HG02623 (cell line): Measurements from ENCODE around the gene MIDN.
A peak's percentile ranks its signal among the peaks of the same experiment; 100 is the strongest.
"Not testable (repeated sequence)": the region's sequence is repeated elsewhere in the genome, so short reads cannot be mapped to it uniquely, and the experiment has no call there.

Source experiments
- ATAC-seq: cut with Tn5 transposase; IDR thresholded peaks from one replicate; pipeline ENCODE4 v1.9.1; 2021; ENCODE audit warnings: moderate library complexity; ENCODE audit not compliant: unreplicated experiment

The MIDN gene

GRCh38 chr19:1245494-1246264 is 2.7 kb upstream of the MIDN start:
- no peak for ATAC-seq

GRCh38 chr19:1246265-1247087 is 1.9 kb upstream of the MIDN start:
- not testable (repeated sequence) for ATAC-seq

GRCh38 chr19:1247748-1248138 is 640 bp upstream of the MIDN start:
- ATAC-seq: no peak

- ATAC-seq: peak; percentile 24
Measured at GRCh38 chr19:1248786-1249297, 459 bp downstream of the MIDN start.

GRCh38 chr19:1249298-1249989 is 1.1 kb downstream of the MIDN start:
- peak; percentile 37 for ATAC-seq

- peak; percentile 1 for ATAC-seq
Measured at GRCh38 chr19:1249990-1250436, 1.6 kb downstream of the MIDN start.

- no peak for ATAC-seq
Measured at GRCh38 chr19:1250437-1251260, 2.3 kb downstream of the MIDN start.

GRCh38 chr19:1251330-1252220 is 3.2 kb downstream of the MIDN start:
- ATAC-seq: no peak

- no peak for ATAC-seq
Measured at GRCh38 chr19:1252221-1252820, 3.9 kb downstream of the MIDN start.

GRCh38 chr19:1252821-1253513 is 4.6 kb downstream of the MIDN start:
- ATAC-seq: no peak

- ATAC-seq: no peak
Measured at GRCh38 chr19:1253514-1254080, 5.2 kb downstream of the MIDN start.

GRCh38 chr19:1254081-1254527 is 5.7 kb downstream of the MIDN start:
- no peak for ATAC-seq

GRCh38 chr19:1254530-1255185 is 6.3 kb downstream of the MIDN start:
- ATAC-seq: no peak

GRCh38 chr19:1255186-1256161 is 7.1 kb downstream of the MIDN start:
- ATAC-seq: no peak

GRCh38 chr19:1256646-1257474 is 8.5 kb downstream of the MIDN start:
- no peak for ATAC-seq
